HG02759 (cell line): ENCODE results near the gene ARL8B.
A peak's percentile ranks its signal among the peaks of the same experiment; 100 is the strongest.
"Not testable (repeated sequence)": the region's sequence is repeated elsewhere in the genome, so short reads cannot be mapped to it uniquely, and the experiment has no call there.

Experiments used
- ATAC-seq: cut with Tn5 transposase; IDR thresholded peaks from one replicate; pipeline ENCODE4 v1.9.1; 2021; ENCODE audit warnings: mild to moderate bottlenecking, moderate library complexity; ENCODE audit not compliant: unreplicated experiment

ARL8B gene

GRCh38 chr3:5144316-5144994 lies 22.4 kb downstream of the ARL8B start:
- no peak for ATAC-seq

- no peak for ATAC-seq
Measured at GRCh38 chr3:5145120-5145519, 23.0 kb downstream of the ARL8B start.

- not testable (repeated sequence) for ATAC-seq
Measured at GRCh38 chr3:5147152-5147551, 25.1 kb downstream of the ARL8B start.

GRCh38 chr3:5149306-5149880 lies 27.3 kb downstream of the ARL8B start:
- no peak for ATAC-seq

- peak; percentile 62 for ATAC-seq
Measured at GRCh38 chr3:5151586-5151985, 29.5 kb downstream of the ARL8B start.

- no peak for ATAC-seq
Measured at GRCh38 chr3:5153074-5153473, 31.0 kb downstream of the ARL8B start.

GRCh38 chr3:5155241-5155640 lies 33.1 kb downstream of the ARL8B start:
- no peak for ATAC-seq

GRCh38 chr3:5160321-5160720 lies 38.2 kb downstream of the ARL8B start:
- ATAC-seq = no peak

GRCh38 chr3:5160940-5161858 lies 39.1 kb downstream of the ARL8B start:
- no peak for ATAC-seq

GRCh38 chr3:5162102-5162501 lies 40.0 kb downstream of the ARL8B start:
- ATAC-seq = no peak

- no peak for ATAC-seq
Measured at GRCh38 chr3:5165698-5166097, 43.6 kb downstream of the ARL8B start.

- ATAC-seq = no peak
Measured at GRCh38 chr3:5166846-5167245, 44.8 kb downstream of the ARL8B start.

- no peak for ATAC-seq
Measured at GRCh38 chr3:5168110-5168509, 46.0 kb downstream of the ARL8B start.

GRCh38 chr3:5169807-5170206 lies 47.7 kb downstream of the ARL8B start:
- ATAC-seq = no peak

- no peak for ATAC-seq
Measured at GRCh38 chr3:5170975-5171374, 48.9 kb downstream of the ARL8B start.

- no peak for ATAC-seq
Measured at GRCh38 chr3:5172018-5172417, 49.9 kb downstream of the ARL8B start.

- ATAC-seq = not testable (repeated sequence)
Measured at GRCh38 chr3:5179036-5179435, 56.9 kb downstream of the ARL8B start.

GRCh38 chr3:5181469-5182141 lies 59.5 kb downstream of the ARL8B start:
- ATAC-seq = peak; percentile 71

- ATAC-seq = not testable (repeated sequence)
Measured at GRCh38 chr3:5183714-5184113, 61.6 kb downstream of the ARL8B start.

- no peak for ATAC-seq
Measured at GRCh38 chr3:5184499-5184898, 62.4 kb downstream of the ARL8B start.

GRCh38 chr3:5185093-5185673 lies 63.1 kb downstream of the ARL8B start:
- no peak for ATAC-seq
